HEK293T (cell line): Measurements from ENCODE around the gene ZNF587.
"Not testable (repeated sequence)": the region's sequence is repeated elsewhere in the genome, so short reads cannot be mapped to it uniquely, and the experiment has no call there.

Source experiments
- HDGF ChIP-seq: fragments of 450-650 bp; IDR thresholded peaks from 2 replicates; pipeline ENCODE4 v1.6.1; 2017; ENCODE audit warnings: antibody characterized with exemption, borderline replicate concordance
- NFRKB ChIP-seq: fragments of 450-650 bp; IDR thresholded peaks from 2 replicates; pipeline ENCODE4 v1.6.1; 2016; ENCODE audit warnings: mild to moderate bottlenecking, moderate library complexity
- TARDBP ChIP-seq: fragments of 450-650 bp; IDR thresholded peaks from 2 replicates; pipeline ENCODE4 v1.6.1; 2016

- TF ChIP-seq TARDBP, NFRKB, HDGF: not testable (repeated sequence)
These were observed 26.1 kb upstream of the ZNF587 start for GRCh38 chr19:57823608-57824007.
